Calu3 (cell line): ENCODE data around the gene CROCC2. TPM values are rescaled to one million over a fixed set of nuclear protein-coding genes. Genes with fewer than 3 reads are reported as not detected.

Source experiments
- BruUV-seq: library from RNA; stranded (reverse); fragments of 400-500 nt; replicated peaks from 2 replicates; lab custom pipeline; 2021; lab: Mats Ljungman, UMichigan
- CTCF ChIA-PET: fragments of 300-600 bp; sonication (Branson Sonifier 250); formaldehyde crosslinking; loops from one replicate; lab custom pipeline; 2022; ENCODE audit warnings: antibody characterized with exemption; lab: Charles Lee
- DNase-seq: peaks from one replicate; pipeline ENCODE4 v3.0.0; 2022
- H3K27ac Mint-ChIP-seq: one replicate; pipeline ENCODE4 v1.8.0; 2022; ENCODE audit warnings: mixed read lengths; ENCODE audit not compliant: unreplicated experiment
- H3K27me3 Mint-ChIP-seq: one replicate; pipeline ENCODE4 v1.8.0; 2022; ENCODE audit warnings: mixed read lengths; ENCODE audit not compliant: unreplicated experiment
- H3K36me3 Mint-ChIP-seq: one replicate; pipeline ENCODE4 v1.8.0; 2022; ENCODE audit warnings: mild to moderate bottlenecking, moderate library complexity, mixed read lengths; ENCODE audit not compliant: insufficient read depth, unreplicated experiment
- H3K4me1 Mint-ChIP-seq: one replicate; pipeline ENCODE4 v1.8.0; 2022; ENCODE audit warnings: mild to moderate bottlenecking, low read depth, mixed read lengths; ENCODE audit not compliant: unreplicated experiment
- H3K4me3 Mint-ChIP-seq: one replicate; pipeline ENCODE4 v1.8.0; 2022; ENCODE audit warnings: mild to moderate bottlenecking, low read depth, moderate library complexity, mixed read lengths; ENCODE audit not compliant: unreplicated experiment
- H3K9me3 Mint-ChIP-seq: one replicate; pipeline ENCODE4 v1.8.0; 2022; ENCODE audit warnings: low read depth, mixed read lengths; ENCODE audit not compliant: unreplicated experiment
- CTCF ChIP-seq: fragments of 200-600 bp; IDR thresholded peaks from one replicate; pipeline ENCODE4 v1.8.0; 2022; ENCODE audit warnings: antibody characterized with exemption; ENCODE audit not compliant: unreplicated experiment
- intact Hi-C: fragments of 100-400 bp; cut with micrococcal nuclease; formaldehyde crosslinking; loops from one replicate; pipeline ENCODE4 v1.10.0; 2022; ENCODE audit not compliant: unreplicated experiment
- total RNA-seq: library from RNA; stranded (reverse); gene quantifications from 2 replicates; pipeline ENCODE4 v1.2.3, GENCODE V29; 2022

Gene CROCC2
- total RNA-seq, 1 experiment from 2014 or later, result not detected

GRCh38 chr2:240889601-240890560, 16.3 kb upstream of the CROCC2 start:
- no peak for TF ChIP-seq CTCF
- CTCF ChIA-PET, result no interaction called here
- intact Hi-C loops, result no loop called here
- Mint-ChIP-seq H3K27me3 (peaks cover 9% of the 10 kb centered on the region), H3K4me1 (peaks cover 12% of the 10 kb centered on the region), H3K4me3 (no peak overlapping the region), H3K27ac (no peak overlapping the region), H3K36me3 (peaks cover 11% of the 10 kb centered on the region), H3K9me3 (no peaks in the 10 kb centered on the region)
- no peak for DNase-seq
- no TSS peak for BruUV-seq

- DNase-seq, result no peak
- Mint-ChIP-seq H3K27ac (no peak overlapping the region), H3K4me3 (no peak overlapping the region), H3K27me3 (peaks cover 3% of the 10 kb centered on the region), H3K4me1 (peaks cover 19% of the 10 kb centered on the region), H3K9me3 (no peaks in the 10 kb centered on the region), H3K36me3 (peaks cover 13% of the 10 kb centered on the region)
- CTCF ChIA-PET, result no interaction called here
- TF ChIP-seq CTCF, result no peak
- intact Hi-C loops, result no loop called here
- BruUV-seq, result no TSS peak
These were observed 15.4 kb upstream of the CROCC2 start for GRCh38 chr2:240890691-240891090.

GRCh38 chr2:240891492-240892340, 14.4 kb upstream of the CROCC2 start:
- Mint-ChIP-seq H3K27me3 (no peaks in the 10 kb centered on the region), H3K9me3 (no peaks in the 10 kb centered on the region), H3K4me1 (peaks cover 25% of the 10 kb centered on the region), H3K36me3 (peaks cover 17% of the 10 kb centered on the region), H3K27ac (no peak overlapping the region), H3K4me3 (no peak overlapping the region)
- no peak for DNase-seq
- CTCF ChIA-PET, result no interaction called here
- no TSS peak for BruUV-seq
- intact Hi-C loops, result no loop called here
- no peak for TF ChIP-seq CTCF

GRCh38 chr2:240892356-240892755, 13.8 kb upstream of the CROCC2 start:
- Mint-ChIP-seq H3K27ac (no peak overlapping the region), H3K4me1 (peaks cover 30% of the 10 kb centered on the region), H3K4me3 (no peak overlapping the region), H3K36me3 (peaks cover 24% of the 10 kb centered on the region), H3K27me3 (no peaks in the 10 kb centered on the region), H3K9me3 (no peaks in the 10 kb centered on the region)
- DNase-seq, result no peak
- no TSS peak for BruUV-seq
- no peak for TF ChIP-seq CTCF
- CTCF ChIA-PET, result no interaction called here
- intact Hi-C loops, result no loop called here
